Superior temporal gyrus (tissue), 1 donor: ENCODE data around the gene FIGNL1.
A peak's percentile ranks its signal among the peaks of the same experiment; 100 is the strongest.
"Not testable (repeated sequence)": the region's sequence is repeated elsewhere in the genome, so short reads cannot be mapped to it uniquely, and the experiment has no call there.

Source experiments
- DNase-seq: peaks from one replicate; pipeline ENCODE4 v3.0.0-alpha.2; 2016; ENCODE audit errors: extremely low spot score

Gene FIGNL1

DNA sequence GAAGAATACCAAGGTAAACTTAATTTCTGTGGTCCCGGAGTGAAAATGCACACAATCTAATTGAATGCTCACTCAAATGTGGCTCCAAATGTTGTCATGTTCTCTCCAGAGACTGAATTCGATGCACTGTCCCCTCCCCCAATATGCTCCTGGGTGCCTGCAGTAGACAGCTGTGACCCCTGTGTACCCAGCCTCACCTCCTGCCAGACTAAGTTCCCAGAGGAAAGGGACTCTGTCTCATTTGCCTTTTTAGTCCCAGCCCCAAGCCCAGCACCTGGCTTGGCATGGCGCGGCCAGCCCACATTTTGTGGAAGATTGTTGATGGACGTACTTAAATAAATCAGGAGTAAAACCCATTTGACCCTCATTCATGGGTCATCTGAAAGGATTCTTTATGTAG lies 21.8 kb upstream of the FIGNL1 start:
- DNase-seq: no peak

DNA sequence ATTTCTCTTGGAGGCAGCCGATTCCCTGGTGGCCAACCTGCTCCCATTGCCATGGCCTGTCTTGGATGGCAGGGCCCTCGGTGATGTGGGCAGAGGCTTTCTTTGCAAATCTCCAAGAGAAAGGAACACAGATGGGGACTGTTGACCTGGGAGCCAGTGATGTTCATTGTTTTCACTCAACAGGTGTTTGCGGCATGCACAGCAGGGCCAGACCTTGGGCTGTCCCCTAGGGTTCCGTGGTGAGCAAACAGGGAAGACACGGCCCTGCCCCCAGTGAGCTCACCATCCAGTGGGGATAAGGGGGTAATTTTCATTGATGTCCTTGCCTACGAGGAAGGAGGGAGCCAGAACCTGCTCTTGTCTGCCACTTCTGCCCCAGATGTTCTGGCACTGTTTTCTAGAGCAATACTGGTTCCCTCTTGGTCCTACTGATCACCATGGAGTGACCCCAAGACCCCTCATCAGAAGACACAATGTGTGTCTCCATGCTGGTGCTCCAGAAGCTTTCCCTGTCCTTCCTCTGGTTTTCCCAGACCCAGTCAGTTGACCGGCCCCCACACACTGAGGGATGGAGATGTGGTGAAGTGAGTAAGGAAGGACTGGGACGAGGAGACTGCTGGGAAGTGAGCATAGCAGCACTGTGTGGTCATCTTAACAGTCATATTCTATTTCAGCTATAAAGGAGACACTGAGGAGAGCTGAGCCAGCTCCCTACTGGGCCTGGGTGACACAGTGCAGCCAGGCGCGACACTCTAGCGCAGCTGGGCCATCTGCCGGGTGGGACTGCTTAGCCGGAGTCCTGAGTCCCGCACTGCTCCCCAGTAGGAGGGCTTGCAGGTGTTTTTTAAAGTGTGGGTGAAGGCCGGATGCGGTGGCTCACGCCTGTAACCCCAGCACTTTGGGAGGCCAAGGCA lies 20.4 kb upstream of the FIGNL1 start:
- no peak for DNase-seq

DNA sequence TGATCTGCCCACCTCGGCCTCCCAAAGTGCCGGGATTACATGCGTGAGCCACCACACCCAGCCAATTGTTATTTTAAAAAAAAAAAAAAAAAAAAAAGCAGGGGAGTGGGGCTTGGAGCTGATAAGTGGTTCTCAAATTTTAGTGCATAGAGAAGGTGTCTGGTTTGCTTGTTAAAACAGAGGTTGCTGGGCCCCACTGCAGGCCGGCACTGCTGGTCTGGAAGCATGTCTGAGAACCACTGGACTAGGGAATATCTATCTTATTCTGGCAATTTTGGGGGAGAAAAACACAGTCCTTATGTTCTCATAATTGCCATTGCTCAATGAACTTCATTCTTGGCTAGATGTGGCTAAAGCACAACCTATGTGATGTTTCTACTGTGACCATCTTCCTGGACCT lies 19.0 kb upstream of the FIGNL1 start:
- DNase-seq: no peak

DNA sequence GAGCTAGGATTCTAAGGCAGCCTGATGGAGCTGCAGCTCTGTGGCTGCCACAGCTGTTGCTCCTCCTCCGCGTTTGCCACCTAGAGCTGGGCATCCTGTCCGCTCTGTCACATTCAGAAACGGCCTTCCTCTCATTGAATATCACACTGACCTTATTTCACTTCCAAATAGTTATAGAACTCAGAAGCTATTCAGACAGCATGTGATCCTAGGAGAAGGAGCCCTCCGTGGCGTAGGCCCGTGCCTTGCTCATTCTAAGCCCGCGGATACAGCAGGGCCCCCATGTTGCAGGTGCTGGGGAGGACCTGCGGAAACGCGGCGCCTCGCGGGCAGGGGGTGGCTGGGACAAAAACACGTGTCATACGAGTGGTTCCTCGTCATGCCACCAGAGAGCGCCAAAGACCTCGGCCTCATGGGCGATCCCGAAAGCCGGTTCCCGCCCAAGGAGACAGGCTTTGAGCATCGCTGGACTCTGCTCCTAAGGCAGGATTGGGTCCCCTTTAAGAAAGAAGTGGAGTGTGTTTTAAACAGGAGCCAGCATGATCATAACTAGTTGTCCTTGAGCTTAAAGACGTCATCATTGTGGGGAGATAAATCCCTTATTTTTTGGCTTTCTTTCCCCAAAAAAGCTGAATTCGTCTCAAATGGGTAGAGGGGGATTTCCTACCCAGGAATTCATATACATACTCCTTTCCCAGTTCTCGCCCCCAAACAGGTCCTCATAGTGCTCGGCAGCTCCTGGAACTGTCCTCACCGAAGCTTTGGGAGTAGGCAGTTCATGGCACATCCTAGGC lies 17.9 kb upstream of the FIGNL1 start:
- DNase-seq: peak; percentile 90

DNA sequence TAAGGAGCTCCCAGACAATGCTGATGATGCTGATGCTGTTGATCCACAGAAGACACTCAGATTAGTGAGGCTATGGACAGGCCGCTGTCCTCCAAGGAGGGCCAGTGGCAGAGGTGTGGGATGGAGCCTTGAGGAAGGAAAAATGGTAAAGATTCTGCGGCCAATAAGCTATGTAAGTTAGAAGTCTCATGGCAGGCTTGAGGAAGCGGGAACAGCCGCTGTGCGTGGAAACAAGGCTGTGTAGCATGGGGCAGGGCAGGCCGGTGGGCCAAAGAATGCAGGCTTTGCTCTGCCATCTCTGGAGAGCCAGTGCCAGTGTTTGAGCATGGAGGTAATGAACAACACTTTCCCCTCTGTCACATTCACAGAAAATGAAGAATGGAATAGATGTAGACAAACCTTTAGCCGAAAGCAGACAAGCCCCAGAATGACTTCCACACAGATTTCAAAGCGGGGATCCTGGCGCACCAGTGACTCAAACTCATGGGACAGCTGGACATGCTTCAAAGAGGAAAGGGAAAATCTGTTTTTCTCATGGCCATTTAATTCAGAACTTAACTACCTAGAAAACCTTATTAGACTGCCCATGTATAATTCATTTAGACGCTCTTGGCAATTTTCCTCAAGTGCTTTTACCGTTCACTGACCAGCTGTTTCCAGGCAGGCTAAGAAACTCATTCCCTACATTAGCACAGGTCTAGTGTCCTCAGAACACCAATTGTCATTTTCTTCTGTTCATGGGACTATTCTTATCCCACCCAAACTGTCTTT lies 16.9 kb upstream of the FIGNL1 start:
- DNase-seq: no peak

DNA sequence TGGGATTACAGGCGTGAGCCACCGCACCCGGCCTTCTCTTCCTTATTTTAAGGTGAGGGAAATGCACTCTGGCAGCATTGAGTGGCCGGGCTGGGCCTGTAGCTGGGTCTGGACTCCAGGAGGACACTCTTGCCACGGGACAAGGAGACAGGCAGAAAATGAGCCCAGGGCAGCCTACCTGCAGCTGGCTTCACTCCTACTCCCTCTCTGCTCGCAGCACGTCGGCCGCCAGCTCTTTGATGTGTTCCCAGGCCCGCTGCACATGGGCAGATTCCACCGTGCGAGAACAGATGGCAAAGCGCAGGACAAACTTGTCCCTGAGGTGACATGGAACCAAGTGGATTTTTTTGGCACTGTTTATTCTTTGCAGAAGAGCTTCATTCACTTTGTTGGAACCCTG lies 12.9 kb upstream of the FIGNL1 start:
- no peak for DNase-seq

DNA sequence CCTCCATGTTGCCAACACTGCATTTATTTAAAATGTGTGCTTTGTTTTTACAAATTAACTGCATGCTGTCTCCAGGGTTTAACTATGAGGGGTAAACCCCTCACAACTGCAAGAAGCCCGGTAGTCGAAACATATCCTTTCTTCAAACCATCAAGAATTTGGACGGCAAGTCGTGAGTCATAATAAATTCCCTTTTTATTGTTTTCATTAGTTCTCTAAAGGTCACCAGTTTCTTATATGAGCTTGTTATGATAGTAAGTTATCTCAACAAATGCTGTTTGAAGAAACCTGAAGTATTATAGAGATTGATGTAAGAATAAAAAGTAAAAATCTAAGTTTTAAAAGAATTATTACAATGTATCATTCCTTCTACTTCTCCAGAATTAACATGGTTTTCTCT lies 12.2 kb upstream of the FIGNL1 start:
- DNase-seq: no peak

DNA sequence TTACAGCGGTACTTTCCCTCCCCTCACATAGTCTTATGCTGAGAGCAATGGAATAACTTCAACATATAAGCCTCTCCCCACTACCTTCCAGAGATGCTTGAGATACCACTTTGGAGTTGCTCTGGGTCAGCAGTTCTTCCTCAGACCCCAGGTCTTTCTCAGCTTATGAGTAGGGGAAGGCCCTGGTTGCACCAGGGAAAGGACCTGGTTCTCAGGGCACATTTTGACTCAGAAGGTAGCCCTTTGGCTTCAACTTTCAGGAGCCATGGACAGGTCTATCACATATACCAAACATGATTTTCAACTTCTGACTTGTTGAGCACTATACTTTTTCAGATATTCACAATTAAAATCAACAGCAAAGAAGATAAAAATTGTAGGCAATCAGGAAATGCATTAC lies 11.5 kb upstream of the FIGNL1 start:
- DNase-seq: no peak

DNA sequence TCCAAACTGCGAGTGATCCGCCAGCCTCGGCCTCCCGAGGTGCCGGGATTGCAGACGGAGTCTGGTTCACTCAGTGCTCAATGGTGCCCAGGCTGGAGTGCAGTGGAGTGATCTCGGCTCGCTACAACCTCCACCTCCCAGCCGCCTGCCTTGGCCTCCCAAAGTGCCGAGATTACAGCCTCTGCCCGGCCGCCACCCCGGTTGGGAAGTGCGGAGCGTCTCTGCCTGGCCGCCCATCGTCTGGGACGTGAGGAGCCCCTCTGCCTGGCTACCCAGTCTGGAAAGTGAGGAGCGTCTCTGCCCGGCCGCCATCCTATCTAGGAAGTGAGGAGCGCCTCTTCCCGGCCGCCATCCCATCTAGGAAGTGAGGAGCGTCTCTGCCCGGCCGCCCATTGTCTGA lies 9.0 kb upstream of the FIGNL1 start:
- not testable (repeated sequence) for DNase-seq

DNA sequence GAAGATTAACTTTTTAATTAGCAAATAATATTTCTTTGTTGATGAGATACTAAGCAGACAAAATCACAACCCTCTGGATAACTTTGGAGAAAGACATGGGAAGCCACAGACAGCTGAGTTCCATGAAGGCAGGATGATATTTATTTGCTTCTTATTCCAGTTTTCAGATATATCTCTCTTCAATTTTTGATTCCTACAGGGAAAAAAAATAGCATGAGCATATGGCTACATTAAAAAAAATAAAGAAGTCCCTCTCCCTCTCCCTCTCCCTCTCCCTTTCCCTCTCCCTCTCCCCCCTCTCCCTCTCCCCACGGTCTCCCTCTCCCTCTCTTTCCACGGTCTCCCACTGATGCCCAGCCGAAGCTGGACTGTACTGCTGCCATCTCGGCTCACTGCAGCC lies 8.5 kb upstream of the FIGNL1 start:
- DNase-seq: not testable (repeated sequence)

DNA sequence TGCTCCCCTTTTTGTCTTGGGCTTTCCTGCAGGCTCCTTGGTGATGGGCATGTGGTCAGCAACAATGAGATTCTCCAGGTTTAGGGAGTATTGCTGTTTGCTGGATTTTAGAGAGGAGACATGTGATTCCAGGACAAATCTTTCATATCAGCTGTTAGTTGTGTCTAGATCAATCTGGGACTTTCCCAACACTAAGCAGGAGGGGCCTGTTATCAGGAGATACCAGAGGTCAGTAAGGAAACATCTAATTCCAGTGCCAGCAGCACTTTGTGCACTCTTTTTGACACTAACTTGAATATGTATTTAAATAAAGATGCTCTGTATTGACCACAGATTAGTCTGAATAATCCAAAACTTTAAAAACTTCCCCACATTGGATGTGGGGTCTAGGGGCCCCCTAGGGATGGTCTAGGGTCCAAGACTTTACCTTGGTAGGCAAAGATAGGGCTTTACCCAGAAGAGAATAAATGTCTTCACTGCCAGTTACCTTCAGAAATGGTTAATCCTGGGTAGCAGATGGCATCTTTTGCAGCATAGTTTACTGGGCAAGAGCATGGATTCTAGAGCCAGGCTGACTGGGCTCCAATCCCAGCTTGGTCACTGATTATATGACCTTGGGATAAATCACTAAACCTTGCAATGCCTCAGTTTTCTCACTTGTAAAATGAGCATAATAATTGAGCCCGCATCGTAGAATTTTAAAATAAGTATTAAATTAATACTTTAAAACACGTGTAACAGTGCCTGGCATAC lies 6.4 kb upstream of the FIGNL1 start:
- no peak for DNase-seq

DNA sequence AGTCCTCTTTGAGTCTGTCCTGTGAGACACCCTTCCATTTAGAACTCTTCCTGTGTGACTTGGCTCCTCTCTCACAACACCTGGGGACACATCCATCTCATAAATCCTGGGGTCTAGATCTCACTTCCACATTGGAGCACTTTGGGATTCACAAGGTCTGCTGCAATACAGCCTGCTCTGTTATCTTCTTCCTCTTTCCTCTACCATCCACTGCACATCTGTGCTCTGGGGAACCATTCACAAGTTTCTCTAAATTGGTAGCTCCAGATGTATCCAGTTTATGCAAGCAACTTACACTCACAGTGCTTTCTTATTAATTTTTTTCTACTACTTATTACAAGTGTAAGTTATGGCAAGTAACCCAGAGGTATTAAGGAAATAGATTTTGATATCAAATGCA lies 5.5 kb upstream of the FIGNL1 start:
- no peak for DNase-seq

DNA sequence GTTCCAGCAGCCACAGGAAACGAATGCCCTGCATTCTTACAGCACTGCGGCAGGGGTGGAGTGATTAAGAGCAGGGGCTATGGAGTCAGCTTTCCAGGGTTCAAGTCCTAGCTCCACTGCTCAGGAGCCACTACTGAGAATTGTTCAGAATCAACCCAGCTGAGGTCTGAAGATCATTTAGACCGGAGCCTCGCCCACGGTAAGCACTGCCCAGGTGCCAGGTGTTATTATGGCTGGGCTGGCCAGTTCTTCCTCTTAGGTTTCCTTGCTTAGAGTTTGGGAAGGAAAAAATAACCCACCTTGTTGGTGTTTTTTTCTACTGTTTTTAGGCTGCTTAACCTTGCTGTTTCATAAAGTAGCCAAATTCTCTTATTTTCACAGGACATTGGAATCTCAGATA lies 4.8 kb upstream of the FIGNL1 start:
- DNase-seq: no peak

DNA sequence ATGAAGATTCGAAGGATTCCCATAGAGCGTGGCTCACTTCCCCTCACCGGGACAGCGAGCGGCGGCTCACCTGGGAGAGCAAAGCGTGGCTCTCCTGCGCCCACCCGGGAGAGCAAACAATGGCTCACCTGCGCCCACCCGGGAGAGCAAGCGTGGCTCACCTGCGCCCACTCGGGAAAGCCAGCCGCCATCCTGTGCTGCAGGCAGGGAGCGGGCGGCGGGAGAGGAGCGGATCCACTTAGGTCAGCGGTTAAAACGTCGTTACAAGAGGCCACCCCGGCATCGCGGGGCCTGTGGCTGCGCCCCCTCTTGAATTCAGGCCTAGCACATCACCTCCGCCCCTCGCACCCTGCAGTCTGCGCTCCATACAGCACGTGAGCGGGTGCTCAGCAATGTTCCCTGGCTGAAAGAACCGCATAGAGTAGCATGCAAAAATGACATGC lies 461 bp upstream of the FIGNL1 start:
- DNase-seq: peak; percentile 22

DNA sequence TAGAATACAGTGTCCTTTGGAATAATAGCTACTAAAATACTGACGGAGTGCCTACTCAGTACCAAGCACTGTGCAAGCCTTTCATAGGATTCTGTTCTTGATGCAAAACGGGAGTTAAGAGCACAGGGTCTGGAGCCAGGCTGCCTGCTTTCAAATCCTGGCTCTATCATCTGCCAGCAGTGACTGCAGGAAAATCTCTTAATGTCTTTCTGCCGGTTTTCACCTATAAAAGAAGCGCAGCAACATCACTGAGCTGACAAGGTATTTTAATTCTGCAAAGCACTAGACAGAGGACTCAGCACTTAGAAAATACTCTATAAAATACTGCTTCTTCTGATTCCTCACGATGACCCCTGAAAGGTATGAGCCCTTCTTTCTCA lies 659 bp downstream of the FIGNL1 start:
- DNase-seq: no peak

DNA sequence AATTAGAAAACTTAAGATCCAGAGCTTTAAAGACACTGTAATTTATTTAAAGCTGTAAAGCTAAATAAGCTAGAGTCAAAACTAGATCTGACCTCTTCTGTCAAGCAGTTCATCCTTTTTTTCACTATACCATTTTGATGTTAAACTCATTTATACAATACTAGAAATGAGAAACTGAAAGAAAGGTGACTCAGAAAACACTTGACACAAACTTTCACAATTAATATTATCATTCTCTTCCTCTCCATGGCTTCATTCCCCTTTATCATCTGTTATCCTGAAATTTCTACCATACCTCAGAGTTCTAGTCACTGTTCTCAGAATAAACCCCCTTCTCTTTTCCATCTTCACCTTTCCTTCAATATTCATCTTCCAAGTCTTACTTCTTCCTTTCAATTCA lies 1.3 kb downstream of the FIGNL1 start:
- DNase-seq: no peak

DNA sequence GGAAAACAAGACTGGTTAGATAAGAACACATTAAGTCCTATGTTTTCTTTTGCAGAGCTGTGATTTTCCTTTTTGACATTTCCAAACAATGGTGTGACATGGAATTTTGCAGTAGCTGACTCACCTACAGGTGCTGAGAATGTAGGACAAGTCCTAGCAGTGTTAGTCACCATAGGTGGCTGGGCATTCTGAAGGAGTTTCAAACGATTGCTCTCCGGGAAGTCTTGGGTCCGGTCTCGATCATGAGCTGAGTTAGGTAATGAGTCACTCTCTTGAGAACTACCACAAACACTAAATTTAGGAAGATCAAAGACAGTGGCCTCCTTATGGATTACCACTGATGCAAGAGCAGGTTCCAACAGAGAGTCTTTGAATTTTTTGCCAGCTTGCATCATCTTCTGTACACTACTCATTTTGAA lies 3.6 kb downstream of the FIGNL1 start:
- DNase-seq: no peak

DNA sequence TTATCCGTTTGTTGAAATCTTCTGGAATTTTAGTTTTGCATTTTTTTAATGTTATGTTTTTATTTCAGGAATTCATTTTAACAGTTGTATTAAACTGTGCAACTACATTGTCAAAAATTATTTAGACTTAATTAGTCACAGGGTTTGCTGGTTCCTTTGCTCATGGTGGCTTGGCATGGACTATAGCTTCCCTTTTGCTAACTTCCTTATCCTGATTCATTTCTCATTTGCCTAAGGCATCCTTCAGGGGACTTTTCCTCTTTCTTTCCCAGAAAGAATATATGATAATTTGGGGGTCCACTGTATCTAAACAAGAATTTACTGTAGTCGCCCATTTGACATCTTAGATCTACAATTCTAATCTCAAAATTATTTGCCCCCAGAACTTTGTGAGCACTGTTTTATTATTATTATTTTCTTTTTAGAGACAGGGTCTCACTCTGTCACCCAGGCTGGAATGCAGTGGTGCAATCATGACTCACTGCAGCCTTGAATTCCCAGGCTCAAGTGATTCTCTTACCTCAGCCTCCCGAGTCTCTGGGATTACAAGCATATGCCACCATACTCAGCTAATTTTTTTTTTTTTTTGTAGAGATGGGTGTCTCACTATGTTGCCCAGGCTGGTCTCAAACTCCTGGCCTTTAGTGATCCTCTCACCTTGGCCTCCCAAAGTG lies 13.9 kb downstream of the FIGNL1 start:
- DNase-seq: no peak

DNA sequence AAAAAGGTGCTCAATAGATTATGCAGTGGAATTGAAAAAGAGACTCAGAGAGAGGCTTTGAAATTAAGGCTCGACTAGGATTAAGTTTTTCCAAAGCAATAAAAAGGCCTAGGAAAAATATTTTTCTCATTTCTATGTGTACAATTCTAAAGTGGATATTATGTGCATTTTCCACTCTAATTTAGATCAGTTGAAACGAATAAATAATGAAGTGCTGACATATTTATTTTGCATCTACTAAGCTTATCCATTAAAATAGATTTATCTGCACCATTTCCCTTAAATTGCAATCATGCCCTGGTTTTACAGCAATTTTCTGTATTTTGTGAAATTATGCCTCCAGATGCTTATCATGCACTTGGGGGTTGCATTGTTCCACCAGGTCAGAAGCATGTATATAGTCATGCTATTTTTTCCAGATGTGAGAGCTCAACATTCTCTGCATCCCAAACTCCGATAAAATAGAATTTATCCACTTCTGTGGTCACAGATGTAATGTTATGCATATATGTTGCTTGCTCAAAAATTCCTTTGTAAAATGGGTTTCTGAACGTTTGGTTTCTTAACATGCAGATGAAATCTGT lies 18.3 kb downstream of the FIGNL1 start:
- no peak for DNase-seq

DNA sequence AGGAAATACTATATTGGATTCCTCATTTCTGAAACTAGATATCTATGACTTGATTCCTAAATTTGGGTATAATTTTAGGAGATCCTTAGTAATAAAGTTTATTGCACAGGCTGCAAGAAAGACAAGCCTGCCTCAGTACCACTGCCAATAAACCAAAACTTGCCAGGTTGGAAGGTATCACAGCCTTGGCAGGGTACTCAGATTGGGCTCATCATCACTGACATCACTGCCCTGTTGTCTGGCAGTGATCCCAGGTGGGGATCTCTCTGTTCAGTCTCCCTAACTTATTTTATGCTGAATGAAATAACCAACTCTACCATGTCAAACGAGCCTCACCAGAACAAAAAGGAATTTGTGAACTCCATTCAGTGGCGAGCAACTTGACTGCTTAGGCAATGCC lies 18.8 kb downstream of the FIGNL1 start:
- DNase-seq: no peak

DNA sequence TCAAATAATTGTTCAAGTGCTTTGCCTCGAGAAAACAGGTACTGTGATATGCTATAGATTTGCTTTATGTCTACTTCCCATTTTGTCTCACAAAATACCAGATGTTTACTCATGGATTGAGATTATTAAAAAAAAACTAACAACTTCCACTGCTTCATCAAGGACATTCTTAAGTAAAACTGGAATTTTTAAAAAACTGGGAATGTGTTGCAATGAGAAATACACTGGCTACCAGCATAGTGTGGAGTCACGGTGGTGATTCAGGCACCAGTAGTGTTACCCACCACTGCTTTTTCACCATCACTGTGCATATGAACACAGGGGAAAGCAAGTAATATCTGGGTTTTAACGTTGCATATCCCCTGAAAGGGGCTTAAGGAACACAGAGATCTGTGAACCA lies 21.2 kb downstream of the FIGNL1 start:
- DNase-seq: no peak
